BLaER1 treated with 17β-estradiol and CSF1 and Interleukin-3, amounts not matched to agents 10 nM and 100 nM (cell line): ENCODE data around the gene ZFYVE28.

Experiments
- H3K27ac ChIP-seq, 11 experiments: shearing (Covaris generic); formaldehyde crosslinking; 2 replicates each; pipeline ENCODE4 v1.8.1; 2022
- H3K27me3 ChIP-seq, 11 experiments: shearing (Covaris generic); formaldehyde crosslinking; 2 replicates each; pipeline ENCODE4 v1.8.1; 2022
- H3K36me3 ChIP-seq, 11 experiments: shearing (Covaris generic); formaldehyde crosslinking; 2 replicates each; pipeline ENCODE4 v1.8.1; 2022
- H3K4me1 ChIP-seq, 10 experiments: shearing (Covaris generic); formaldehyde crosslinking; 2 replicates each; pipeline ENCODE4 v1.8.1; 2022
- H3K4me2 ChIP-seq, 11 experiments: shearing (Covaris generic); formaldehyde crosslinking; 2 replicates each; pipeline ENCODE4 v1.8.1; 2022
- H3K4me3 ChIP-seq, 10 experiments: shearing (Covaris generic); formaldehyde crosslinking; 2 replicates each; pipeline ENCODE4 v1.8.1; 2022
- H3K9ac ChIP-seq, 11 experiments: shearing (Covaris generic); formaldehyde crosslinking; 2 replicates each; pipeline ENCODE4 v1.8.1; 2022
- H3K9me3 ChIP-seq, 11 experiments: shearing (Covaris generic); formaldehyde crosslinking; replicated peaks in 1 of 11; 2 replicates each; pipeline ENCODE4 v1.8.1; 2022
- H4K20me1 ChIP-seq, 11 experiments: shearing (Covaris generic); formaldehyde crosslinking; 2 replicates each; pipeline ENCODE4 v1.8.1; 2022
- Cebpa-rat ChIP-seq, 11 experiments: shearing (Covaris generic); IDR thresholded peaks; 2 replicates each; pipeline ENCODE4 v1.8.1; 2022

ZFYVE28 gene

DNA sequence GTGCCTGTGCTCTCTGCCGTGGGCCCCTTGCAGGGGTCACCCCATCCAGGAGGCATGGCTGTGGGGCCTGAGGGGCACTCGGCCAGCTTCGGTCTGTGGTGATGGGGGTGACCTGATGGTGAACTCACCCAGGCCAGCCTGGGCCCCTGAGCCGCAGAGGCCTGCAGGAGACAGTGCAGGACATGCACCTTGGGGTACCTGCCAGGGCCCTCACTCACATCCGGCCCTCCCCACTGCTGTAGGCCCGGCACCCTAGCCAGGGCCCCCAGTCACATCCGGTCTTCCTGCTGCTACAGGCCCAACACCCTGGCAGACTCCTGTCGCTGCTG lies 7.6 kb upstream of the ZFYVE28 start:
- no peak overlapping the region for H3K27ac ChIP-seq
- no peak overlapping the region for H3K4me3 ChIP-seq
- peaks cover 0 to 20% (median 4%) of the 10 kb centered on the region in 11 experiments; a peak in 6 of 22 replicates for H4K20me1 ChIP-seq
- 0 out of 22 replicates have a peak overlapping the region, but pooled peaks of 1 of the 11 experiments have one; percentile 17 for H3K9ac ChIP-seq
- no peak for TF ChIP-seq Cebpa-rat (IDR thresholded peaks at IDR 0.05)
- no peaks in the 10 kb centered on the region for H3K36me3 ChIP-seq
- no peaks in the 10 kb centered on the region for H3K9me3 ChIP-seq
- H3K4me1 ChIP-seq: peaks cover 8 to 28% (median 14%) of the 10 kb centered on the region in 10 experiments
- H3K27me3 ChIP-seq: peaks cover 4 to 16% (median 12%) of the 10 kb centered on the region in 11 experiments
- no peak overlapping the region; a peak in 1 of 22 replicates for H3K4me2 ChIP-seq

DNA sequence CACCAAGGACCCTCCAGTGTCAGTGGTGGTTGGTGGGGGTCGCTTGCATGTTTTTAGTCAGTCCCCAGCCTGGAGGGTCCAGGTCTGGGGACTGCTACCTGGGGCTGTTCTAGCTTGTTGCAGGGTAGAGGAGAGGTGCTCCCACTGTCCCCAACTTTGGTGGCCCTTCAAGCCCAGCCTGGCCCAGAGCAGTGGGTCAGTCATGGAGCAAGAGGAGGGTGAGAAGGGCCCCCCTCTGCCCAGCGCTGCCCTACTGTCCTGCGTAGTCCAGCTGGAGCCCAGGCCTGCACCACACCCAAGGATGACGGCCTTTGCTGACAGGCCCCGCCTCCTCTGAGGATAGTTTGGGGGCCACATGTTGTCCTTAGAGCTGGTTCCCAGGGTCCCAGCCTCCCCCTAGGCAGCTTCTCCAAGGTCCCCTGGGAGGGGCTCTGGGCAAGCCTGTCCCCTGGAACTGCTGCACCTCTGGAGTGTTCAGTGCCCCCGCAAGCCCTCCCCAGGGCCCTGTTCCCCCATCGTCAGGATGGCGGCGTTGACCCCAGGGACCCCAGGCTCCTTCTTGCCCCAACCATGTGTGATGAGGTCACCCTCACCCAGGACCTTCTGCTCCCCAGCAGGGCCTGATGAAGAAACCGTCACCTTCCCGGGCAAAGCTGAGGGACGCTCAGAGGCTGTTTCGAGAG lies 7.1 kb upstream of the ZFYVE28 start:
- no peak overlapping the region for H3K4me2 ChIP-seq
- H3K4me1 ChIP-seq: peaks cover 8 to 28% (median 14%) of the 10 kb centered on the region in 10 experiments
- no peak overlapping the region for H3K9ac ChIP-seq
- no peaks in the 10 kb centered on the region for H3K9me3 ChIP-seq
- TF ChIP-seq Cebpa-rat (IDR thresholded peaks at IDR 0.05): no peak
- no peak overlapping the region for H3K4me3 ChIP-seq
- no peaks in the 10 kb centered on the region for H3K36me3 ChIP-seq
- peaks cover 0 to 20% (median 4%) of the 10 kb centered on the region in 11 experiments; a peak in 6 of 22 replicates for H4K20me1 ChIP-seq
- no peak overlapping the region for H3K27ac ChIP-seq
- peaks cover 9 to 21% (median 17%) of the 10 kb centered on the region in 11 experiments for H3K27me3 ChIP-seq

DNA sequence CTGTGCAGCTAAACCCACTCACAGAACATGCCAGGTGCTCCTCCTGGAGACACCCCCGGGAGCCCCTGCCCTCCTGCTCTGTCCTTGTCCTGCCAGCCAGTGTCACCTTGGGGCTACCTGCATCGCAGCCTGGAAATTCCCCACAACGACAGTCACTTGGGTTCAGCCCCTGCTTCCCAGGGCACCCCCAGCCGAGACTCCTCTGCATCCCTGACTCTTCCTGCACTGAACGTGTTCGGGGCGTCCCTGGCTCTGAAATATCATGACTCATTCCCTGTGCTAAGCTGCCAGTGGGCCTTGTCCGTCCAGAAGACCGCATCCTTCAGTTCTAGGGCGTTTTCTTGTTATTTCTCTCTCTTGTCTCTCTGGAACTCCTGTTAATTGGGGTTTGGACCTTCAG lies 6.1 kb upstream of the ZFYVE28 start:
- H3K4me2 ChIP-seq: no peak overlapping the region
- no peaks in the 10 kb centered on the region for H3K9me3 ChIP-seq
- H3K4me1 ChIP-seq: peaks cover 9 to 28% (median 14%) of the 10 kb centered on the region in 10 experiments
- H4K20me1 ChIP-seq: peaks cover 0 to 20% (median 4%) of the 10 kb centered on the region in 11 experiments; a peak in 6 of 22 replicates
- H3K27me3 ChIP-seq: peaks cover 18 to 31% (median 26%) of the 10 kb centered on the region in 11 experiments
- no peaks in the 10 kb centered on the region for H3K36me3 ChIP-seq
- no peak overlapping the region for H3K9ac ChIP-seq
- no peak overlapping the region for H3K4me3 ChIP-seq
- H3K27ac ChIP-seq: no peak overlapping the region
- TF ChIP-seq Cebpa-rat (IDR thresholded peaks at IDR 0.05): no peak

- Histone ChIP-seq H3K9ac (no peak overlapping the region), H4K20me1 (peaks cover 0 to 24% (median 4%) of the 10 kb centered on the region in 11 experiments; a peak in 6 of 22 replicates), H3K27me3 (peaks cover 26 to 40% (median 35%) of the 10 kb centered on the region in 11 experiments), H3K9me3 (no peaks in the 10 kb centered on the region), H3K4me2 (no peak overlapping the region), H3K4me1 (peaks cover 16 to 36% (median 20%) of the 10 kb centered on the region in 10 experiments), H3K36me3 (no peaks in the 10 kb centered on the region), H3K27ac (no peak overlapping the region), H3K4me3 (no peak overlapping the region)
- TF ChIP-seq Cebpa-rat (IDR thresholded peaks at IDR 0.05): no peak
Observed at GRCh38 chr4:2423695-2424094, 5.2 kb upstream of the ZFYVE28 start.

GRCh38 chr4:2423066-2423465 lies 4.6 kb upstream of the ZFYVE28 start:
- Histone ChIP-seq H3K4me1 (peaks cover 9 to 34% (median 17%) of the 10 kb centered on the region in 10 experiments), H3K9ac (no peak overlapping the region), H3K36me3 (no peaks in the 10 kb centered on the region), H3K4me2 (no peak overlapping the region), H3K27me3 (peaks cover 30 to 46% (median 41%) of the 10 kb centered on the region in 11 experiments), H3K4me3 (no peak overlapping the region), H3K9me3 (no peaks in the 10 kb centered on the region), H4K20me1 (peaks cover 0 to 24% (median 7%) of the 10 kb centered on the region in 11 experiments; a peak in 13 of 22 replicates), H3K27ac (no peak overlapping the region)
- no peak for TF ChIP-seq Cebpa-rat (IDR thresholded peaks at IDR 0.05)

DNA sequence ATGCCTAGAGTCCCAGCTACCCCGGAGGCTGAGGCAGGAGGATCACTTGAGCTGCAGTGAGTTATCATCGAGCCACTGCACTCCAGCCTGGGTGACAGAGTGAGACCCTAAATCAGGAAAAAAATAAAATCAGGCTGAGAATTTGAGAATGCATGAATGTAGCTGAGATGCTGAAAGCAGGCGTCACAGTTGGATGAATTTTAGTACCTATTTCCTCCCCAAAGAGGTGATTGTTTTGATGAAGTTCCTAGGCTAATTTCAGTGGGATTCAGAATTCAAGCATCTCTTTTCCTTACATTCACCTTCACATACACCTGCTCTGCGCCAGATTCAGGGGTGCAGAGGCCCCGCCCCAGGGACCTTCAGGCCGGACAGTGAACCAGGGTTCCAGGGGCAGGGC lies 3.5 kb upstream of the ZFYVE28 start:
- H3K4me2 ChIP-seq: 0 out of 22 replicates have a peak overlapping the region, but pooled peaks of 1 of the 11 experiments have one; percentile 13
- H3K27me3 ChIP-seq: peaks cover 42 to 57% (median 52%) of the 10 kb centered on the region in 11 experiments
- H3K36me3 ChIP-seq: no peaks in the 10 kb centered on the region
- no peak overlapping the region for H3K4me3 ChIP-seq
- no peak overlapping the region for H3K9ac ChIP-seq
- H4K20me1 ChIP-seq: peaks cover 0 to 29% (median 18%) of the 10 kb centered on the region in 11 experiments; a peak in 13 of 22 replicates
- no peaks in the 10 kb centered on the region for H3K9me3 ChIP-seq
- H3K4me1 ChIP-seq: peaks cover 5 to 35% (median 21%) of the 10 kb centered on the region in 10 experiments
- no peak overlapping the region for H3K27ac ChIP-seq
- TF ChIP-seq Cebpa-rat (IDR thresholded peaks at IDR 0.05): no peak

- Histone ChIP-seq H4K20me1 (peaks cover 0 to 34% (median 21%) of the 10 kb centered on the region in 11 experiments; a peak in 13 of 22 replicates), H3K27me3 (peaks cover 61 to 78% (median 73%) of the 10 kb centered on the region in 11 experiments), H3K4me2 (peak overlapping the region in 5 of 11 experiments; percentile 93 to 100 (median 99); a peak in 7 of 22 replicates), H3K36me3 (no peaks in the 10 kb centered on the region), H3K4me3 (peak overlapping the region in 1 of 10 experiments; percentile 73; a peak in 1 of 20 replicates), H3K4me1 (peaks cover 12 to 42% (median 36%) of the 10 kb centered on the region in 10 experiments), H3K27ac (no peak overlapping the region), H3K9me3 (no peaks in the 10 kb centered on the region), H3K9ac (no peak overlapping the region)
- no peak for TF ChIP-seq Cebpa-rat (IDR thresholded peaks at IDR 0.05)
Observed at GRCh38 chr4:2419814-2420213, 1.4 kb upstream of the ZFYVE28 start.

GRCh38 chr4:2418650-2419571 lies 466 bp upstream of the ZFYVE28 start, which contains the start of gene CFAP99:
TSS of gene CFAP99 (plus strand) at chr4:2418955.
- Histone ChIP-seq H4K20me1 (peaks cover 0 to 41% (median 26%) of the 10 kb centered on the region in 11 experiments; a peak in 14 of 22 replicates), H3K4me2 (peak within 1 kb of the TSS; percentile 91 to 100 (median 99)), H3K4me3 (peak within 1 kb of the TSS; percentile 54 to 77 (median 67)), H3K27ac (peak within 1 kb of the TSS in 4 of 11 experiments; percentile 43 to 75 (median 66); a peak in 9 of 22 replicates), H3K36me3 (no peaks in the 10 kb centered on the region), H3K27me3 (peaks cover 61 to 86% (median 81%) of the 10 kb centered on the region in 11 experiments), H3K9me3 (no peaks in the 10 kb centered on the region), H3K9ac (peak within 1 kb of the TSS; percentile 20 to 84 (median 55); a peak in 19 of 22 replicates), H3K4me1 (peaks cover 21 to 51% (median 45%) of the 10 kb centered on the region in 10 experiments)
- no peak for TF ChIP-seq Cebpa-rat (IDR thresholded peaks at IDR 0.05)
